Skin epidermis (tissue), 12 donors: ENCODE data around the gene KCNAB2.

Experiments used
- H3K27ac ChIP-seq, 21 experiments: fragments of 200-600 bp; sonication (generic) in 11 of 21; one replicate each; pipeline ENCODE4 v1.5.0; 2020; ENCODE audit warnings: mild to moderate bottlenecking in 3 of 21, inconsistent platforms in 2 of 21, moderate library complexity in 2 of 21
- H3K4me3 ChIP-seq, 7 experiments: fragments of 200-600 bp; sonication (generic) in 2 of 7; one replicate each; pipeline ENCODE4 v1.5.0; 2020; ENCODE audit warnings: inconsistent platforms in 2 of 7, mild to moderate bottlenecking in 2 of 7, moderate library complexity in 1 of 7

KCNAB2 gene

DNA sequence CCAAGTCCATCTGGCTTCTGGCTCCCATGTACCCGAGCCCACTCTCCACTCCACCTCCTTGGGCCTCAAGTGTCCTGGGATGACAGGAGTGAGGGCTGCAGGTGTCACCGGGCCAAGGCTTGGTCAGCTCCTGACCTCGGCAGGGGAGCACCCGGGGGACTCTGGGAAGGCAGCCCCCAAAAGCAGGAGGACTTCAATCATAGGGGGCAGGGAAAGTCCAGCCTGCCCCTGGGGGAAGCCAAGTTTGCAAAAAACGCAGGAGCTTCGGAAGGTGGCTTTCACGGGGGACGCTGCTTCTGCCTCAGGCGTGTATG is 56.8 kb downstream of the KCNAB2 start:
- no peak overlapping the region for H3K27ac ChIP-seq
- H3K4me3 ChIP-seq: no peak overlapping the region

DNA sequence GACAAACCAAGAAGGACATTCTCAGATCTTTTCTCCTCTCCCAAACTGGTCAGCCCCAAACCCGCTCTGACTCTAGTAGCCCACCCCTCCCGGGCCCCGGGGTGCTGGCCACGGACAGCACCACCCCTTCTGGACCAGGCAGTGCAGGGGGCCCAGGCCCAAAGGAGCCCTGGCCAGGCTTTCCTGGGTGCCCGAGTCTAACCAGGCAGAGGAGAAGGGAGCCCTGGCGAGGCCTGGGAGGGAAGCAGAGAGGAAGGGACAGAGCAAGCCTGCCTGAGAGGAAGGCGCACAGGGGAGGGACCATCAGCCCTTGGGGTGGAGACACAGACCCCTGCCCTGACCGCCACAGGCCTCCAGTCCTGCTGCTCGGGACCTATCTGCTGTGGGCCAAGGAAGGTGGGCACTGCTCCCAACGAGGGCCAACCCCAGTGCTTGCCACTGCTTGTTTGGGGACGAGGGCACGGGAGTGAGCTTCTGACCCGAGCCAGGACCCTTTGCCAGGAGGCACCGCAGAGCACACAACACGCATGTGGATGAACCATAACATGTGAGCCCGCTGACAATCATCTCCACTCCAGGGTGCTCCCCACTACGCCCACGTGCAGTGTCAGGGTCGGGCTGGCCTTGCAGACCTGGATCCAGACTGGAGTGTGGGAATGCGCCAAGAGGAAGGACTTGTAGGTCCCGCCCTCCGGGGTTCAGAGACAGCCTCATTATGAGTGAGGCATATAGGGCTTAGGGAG is 57.6 kb downstream of the KCNAB2 start:
- H3K27ac ChIP-seq: no peak overlapping the region
- no peak overlapping the region for H3K4me3 ChIP-seq

DNA sequence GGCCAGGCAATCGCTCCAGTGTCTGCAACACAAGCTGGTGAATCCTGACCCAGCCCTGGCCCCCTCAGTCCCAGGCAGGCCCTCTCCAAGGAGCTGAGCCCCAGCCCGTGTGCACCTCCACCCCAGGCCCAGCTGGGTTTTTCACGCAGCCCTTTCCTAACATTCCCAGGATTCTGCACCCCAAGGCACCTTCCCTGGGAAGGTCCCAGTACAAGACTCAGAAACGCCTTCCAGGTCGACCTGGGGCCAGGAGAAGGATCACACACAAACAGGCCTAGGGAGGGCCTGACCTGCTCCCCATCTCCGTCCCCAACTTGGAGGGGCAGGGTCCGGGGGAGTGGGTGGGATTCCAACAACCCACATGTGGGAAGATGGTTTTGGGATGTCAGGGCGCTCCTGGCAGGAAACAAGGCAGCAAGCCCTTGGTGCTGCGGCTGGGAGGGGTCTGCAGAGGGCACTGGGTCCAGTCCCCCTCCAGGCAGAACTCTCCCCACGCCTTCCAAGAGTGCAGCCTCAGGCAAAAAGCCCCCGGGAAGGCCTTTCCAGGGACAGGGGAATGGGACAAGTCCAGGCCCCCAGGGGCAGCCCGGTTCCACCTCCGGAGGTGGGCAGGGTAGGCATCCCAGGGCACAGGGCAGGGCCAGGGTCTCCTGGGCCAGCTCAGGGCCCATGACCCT is 58.3 kb downstream of the KCNAB2 start:
- Histone ChIP-seq H3K27ac (no peak overlapping the region), H3K4me3 (no peak overlapping the region)

DNA sequence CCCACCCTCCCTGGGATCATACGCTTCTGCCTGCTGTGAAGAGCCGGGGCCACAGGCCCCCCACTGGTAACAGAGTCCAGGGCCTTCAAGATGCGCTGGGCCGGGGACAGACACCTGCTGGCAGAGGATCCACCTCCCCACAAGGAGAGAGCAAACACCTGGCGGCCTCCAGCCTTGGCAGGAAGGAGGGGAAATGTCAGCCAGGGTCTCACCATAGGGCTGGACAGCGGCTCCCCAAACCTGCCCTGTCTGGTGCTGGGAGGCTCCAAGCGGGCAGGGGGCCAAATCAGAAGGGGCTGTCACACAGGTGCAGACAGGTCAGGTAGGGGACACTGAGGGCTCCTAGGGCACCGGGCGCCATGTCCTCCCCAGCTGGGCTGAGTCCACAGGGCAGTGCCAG is 58.9 kb downstream of the KCNAB2 start:
- Histone ChIP-seq H3K4me3 (no peak overlapping the region), H3K27ac (no peak overlapping the region)

- no peak overlapping the region for H3K27ac ChIP-seq
- H3K4me3 ChIP-seq: no peak overlapping the region
Measured at GRCh38 chr1:6105218-6105679, 59.6 kb downstream of the KCNAB2 start.

DNA sequence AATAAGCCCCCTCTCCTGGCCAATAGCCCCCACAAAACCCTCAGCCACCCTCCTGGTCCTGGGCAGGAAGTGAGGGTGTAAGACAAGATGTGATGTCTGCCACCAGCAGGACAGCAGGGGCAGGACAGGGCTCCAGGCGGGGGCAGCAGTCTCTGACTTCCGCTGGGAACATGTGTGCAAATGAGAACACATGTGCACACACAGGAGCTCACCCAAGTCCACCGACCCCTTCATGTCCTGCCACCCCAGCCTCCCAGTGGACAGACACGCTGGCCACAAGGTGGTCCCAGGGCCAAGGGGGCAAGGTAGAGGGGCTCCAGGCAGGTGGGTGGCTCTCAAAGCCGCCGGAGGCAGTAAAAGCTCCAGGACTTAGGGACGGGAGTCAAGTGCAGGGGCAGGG is 60.1 kb downstream of the KCNAB2 start:
- H3K27ac ChIP-seq: no peak overlapping the region
- H3K4me3 ChIP-seq: no peak overlapping the region

DNA sequence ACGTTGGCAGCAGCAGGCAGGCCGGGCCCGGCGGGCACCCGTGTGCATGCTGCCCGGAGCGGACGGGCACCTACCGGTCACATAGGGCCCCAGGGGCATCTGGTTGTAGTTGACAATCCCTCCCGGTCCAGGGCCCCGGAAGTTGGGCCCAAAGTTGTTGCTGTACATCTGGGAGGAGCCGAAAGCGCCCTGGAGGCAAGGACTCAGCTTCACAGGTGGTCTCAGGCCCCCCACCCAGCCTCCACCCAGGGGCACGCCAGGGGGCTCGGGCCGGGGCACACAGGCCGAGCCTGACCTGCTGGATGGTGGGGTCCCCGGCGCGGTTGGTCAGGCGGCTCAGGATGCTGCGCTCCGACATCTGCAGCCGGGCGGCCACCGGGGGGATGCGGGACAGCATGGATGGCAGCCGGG is 60.6 kb downstream of the KCNAB2 start:
- Histone ChIP-seq H3K27ac (no peak overlapping the region), H3K4me3 (no peak overlapping the region)

- no peak overlapping the region for H3K4me3 ChIP-seq
- no peak overlapping the region for H3K27ac ChIP-seq
Measured at GRCh38 chr1:6106977-6107376, 61.3 kb downstream of the KCNAB2 start.

- Histone ChIP-seq H3K27ac (no peak overlapping the region), H3K4me3 (no peak overlapping the region)
Measured at GRCh38 chr1:6107409-6108356, 62.0 kb downstream of the KCNAB2 start.

DNA sequence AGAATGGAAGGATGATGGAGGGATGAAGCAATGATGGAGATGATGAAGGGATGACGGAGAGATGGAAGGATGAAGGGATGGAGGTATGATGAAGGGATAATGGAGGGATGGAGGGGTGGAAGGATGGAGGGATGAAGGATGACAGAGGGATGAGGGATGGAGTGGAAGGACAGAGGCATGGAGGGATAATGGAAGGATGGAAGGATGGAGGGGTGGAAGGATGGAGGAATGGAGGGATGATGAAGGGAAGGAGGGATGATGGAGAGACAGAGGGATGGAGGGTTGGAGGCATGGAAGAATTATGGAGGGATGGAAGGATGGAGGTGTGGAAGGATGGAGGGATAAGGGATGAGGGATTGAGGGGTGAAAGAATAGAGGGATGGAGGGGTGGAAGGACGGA is 62.8 kb downstream of the KCNAB2 start:
- Histone ChIP-seq H3K4me3 (no peak overlapping the region), H3K27ac (no peak overlapping the region)

DNA sequence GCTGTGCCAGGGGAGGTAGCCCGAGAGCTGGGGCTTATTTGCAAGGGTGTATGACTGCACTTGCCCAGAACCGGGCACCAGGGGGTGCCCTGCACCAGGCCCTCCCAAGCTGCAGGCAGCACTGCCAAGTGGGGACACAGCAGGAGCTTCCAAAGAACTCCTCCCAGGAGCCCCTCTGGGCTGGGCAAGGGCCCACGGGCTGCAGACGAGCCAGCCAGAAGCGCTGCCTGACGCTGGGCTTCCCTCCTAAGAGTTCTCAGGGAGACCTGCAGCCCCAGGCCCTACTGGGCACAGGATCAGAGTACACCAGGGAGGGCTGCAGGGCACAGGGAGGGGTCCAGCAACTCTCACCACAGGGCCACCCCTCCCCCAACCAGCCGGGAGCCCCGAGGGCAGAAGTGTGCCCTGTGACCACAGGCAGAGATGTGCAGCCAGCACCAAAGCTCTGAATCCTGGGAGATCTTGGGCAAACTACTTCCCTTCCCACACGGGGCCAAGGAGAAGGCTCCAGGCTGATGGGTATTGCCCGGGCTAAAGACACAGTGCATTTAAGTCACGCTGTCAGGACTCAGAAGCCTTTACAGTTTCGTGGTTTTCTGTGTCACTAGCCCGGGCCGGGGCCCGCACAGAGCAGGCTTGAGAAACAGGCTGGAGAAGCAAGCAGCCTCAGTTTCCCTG is 63.4 kb downstream of the KCNAB2 start:
- H3K4me3 ChIP-seq: no peak overlapping the region
- H3K27ac ChIP-seq: no peak overlapping the region

DNA sequence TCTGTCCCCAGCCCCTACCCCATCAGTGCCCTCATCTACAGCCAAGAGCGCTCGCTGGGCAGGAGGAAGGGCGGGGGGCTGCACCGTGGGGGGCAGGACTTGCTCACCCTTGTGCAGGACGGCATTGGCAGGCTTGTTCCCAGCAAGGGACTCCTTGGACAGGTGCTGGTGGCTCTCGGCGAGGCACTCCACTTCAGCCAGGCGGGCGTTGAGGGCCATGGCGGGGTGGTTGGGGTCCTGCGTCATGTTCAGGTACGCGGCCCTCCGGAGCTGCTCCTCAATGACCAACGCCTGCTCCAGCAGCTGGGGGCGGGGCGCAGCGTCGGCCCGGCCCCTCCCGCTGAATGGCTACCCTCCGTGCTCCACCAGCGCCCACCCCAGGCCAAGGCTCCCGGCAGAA is 64.0 kb downstream of the KCNAB2 start:
- H3K4me3 ChIP-seq: no peak overlapping the region
- no peak overlapping the region for H3K27ac ChIP-seq

DNA sequence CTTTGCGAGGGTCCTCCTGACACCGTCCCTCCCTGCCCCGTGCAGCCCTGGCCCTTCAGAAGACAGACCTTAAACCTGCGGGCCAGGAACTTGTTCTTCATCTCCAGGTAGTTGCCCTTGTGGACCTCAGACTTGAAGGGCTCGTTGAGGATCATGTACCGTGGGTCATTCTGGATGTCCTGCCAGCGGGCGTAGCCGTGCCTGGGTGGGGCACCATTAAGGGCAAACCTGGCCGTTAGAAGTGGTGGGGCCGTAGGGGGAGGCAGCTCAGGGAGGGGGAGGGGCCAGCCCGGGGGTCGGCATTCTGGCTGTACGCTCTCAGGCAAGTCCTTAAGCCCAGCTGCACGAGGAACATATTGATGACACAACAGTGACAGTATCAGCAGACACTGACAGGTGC is 64.6 kb downstream of the KCNAB2 start:
- H3K4me3 ChIP-seq: no peak overlapping the region
- H3K27ac ChIP-seq: no peak overlapping the region

GRCh38 chr1:6111571-6111970 is 65.9 kb downstream of the KCNAB2 start:
- Histone ChIP-seq H3K4me3 (no peak overlapping the region), H3K27ac (no peak overlapping the region)

DNA sequence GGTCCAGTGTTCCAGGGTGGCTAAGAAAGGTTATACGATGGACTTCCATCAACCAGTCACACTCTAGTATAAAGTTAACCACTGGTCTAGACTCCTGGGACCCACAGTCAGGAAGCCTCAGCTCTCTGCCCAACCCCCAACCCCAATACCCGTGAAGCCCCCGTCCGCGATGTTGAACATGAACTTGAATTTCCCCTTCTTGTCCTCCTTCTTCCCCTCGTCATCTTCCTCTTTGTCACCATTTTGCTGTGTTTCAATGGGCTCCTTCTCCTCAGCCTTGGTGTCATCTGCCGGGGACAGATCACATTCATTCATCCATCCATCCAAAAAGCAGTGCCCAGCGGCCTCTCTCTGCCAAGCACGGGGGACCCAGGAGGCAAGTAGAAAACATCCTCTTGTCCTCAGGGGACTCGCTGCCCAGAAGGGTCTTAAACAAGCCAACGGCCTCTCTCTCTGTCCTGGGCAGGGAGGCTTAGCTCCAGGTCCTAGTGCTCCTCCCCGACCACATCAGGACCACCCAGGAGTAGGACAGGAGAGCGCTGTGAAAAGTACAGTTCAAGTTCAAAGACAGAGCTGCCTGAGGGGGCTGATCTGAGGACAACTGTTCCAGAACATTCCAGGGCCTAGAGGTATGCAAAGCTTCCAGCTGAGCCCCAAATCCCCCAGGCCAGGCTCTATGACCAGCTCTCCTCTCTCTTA is 66.5 kb downstream of the KCNAB2 start:
- Histone ChIP-seq H3K27ac (no peak overlapping the region), H3K4me3 (no peak overlapping the region)

GRCh38 chr1:6112690-6113005 is 67.0 kb downstream of the KCNAB2 start:
- Histone ChIP-seq H3K4me3 (no peak overlapping the region), H3K27ac (no peak overlapping the region)

DNA sequence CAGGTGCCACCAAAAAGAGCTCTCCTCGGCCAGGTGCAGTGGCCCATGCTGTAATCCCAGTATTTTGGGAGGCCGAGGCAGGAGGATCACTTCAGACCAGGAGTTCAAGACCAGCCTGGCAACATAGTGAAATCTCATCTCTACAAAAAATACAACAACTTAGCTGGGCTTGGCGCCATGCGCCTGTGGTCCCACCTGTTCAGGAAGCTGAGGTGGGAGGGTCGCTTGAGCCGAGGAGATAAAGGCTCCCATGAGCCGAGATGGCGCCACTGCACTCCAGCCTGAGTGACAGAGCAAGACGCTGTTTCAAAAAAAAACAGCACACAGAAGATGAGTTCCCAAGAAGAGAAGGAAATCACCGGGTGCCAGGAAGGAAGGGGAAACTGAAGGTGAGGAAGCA is 67.4 kb downstream of the KCNAB2 start:
- Histone ChIP-seq H3K27ac (no peak overlapping the region), H3K4me3 (no peak overlapping the region)

DNA sequence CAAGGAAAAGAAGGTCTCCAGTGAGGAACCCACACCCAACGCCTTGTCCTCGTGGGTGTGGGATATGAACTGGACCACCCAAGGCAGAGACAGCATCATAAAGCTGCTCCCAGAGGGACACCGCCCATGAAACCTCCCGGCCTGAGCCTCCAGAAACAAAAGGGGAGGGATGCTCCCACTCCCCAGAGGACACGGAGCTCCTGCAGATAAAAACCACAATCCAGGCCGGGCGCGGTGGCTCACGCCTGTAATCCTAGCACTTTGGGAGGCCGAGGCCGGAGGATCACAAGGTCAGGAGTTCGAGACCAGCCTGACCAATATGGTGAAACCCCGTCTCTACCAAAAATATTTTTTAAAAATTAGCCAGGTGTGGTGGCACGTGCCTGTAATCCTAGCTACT is 68.1 kb downstream of the KCNAB2 start:
- no peak overlapping the region for H3K27ac ChIP-seq
- no peak overlapping the region for H3K4me3 ChIP-seq

DNA sequence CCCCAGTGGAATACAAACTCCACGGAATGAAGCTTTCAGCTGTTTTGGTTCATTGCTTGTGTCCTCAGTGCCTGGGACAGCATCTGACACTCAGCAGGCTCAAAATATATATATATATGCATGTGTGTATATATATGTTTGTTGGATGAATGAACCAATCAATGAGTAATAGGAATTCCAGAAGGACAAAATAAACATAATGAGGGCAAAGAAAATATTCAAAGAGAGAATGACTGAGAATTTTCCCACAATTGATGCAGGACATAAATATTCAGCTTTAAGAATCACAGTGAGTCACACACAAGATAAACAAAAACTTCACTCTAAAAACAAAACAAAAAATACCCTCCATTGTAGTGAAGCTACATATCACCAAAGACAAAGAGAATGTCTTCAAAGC is 70.4 kb downstream of the KCNAB2 start:
- Histone ChIP-seq H3K4me3 (no peak overlapping the region), H3K27ac (no peak overlapping the region)

GRCh38 chr1:6117064-6117463 is 71.4 kb downstream of the KCNAB2 start:
- no peak overlapping the region for H3K27ac ChIP-seq

More at GRCh38 chr1:6117064-6117463, 71.4 kb downstream of the KCNAB2 start:
- no peak overlapping the region for H3K4me3 ChIP-seq
